ENCODE results near the gene PDE3B. TPM values are rescaled to one million over a fixed set of nuclear protein-coding genes. Genes with fewer than 3 reads are reported as not detected.
"Not testable (repeated sequence)": the region's sequence is repeated elsewhere in the genome, so short reads cannot be mapped to it uniquely, and the experiment has no call there.

Gene PDE3B
- total RNA-seq, 1 donor from 2014 or later, result 1.7 TPM

- DNase-seq (ENCODE audit: extremely low read depth, low read depth, low spot score), result no peak
These were observed 29.8 kb downstream of the PDE3B start for GRCh38 chr11:14673421-14673820.

- DNase-seq (ENCODE audit: extremely low read depth, low read depth, low spot score), result no peak
These were observed 30.3 kb downstream of the PDE3B start for GRCh38 chr11:14673824-14674405.

DNA sequence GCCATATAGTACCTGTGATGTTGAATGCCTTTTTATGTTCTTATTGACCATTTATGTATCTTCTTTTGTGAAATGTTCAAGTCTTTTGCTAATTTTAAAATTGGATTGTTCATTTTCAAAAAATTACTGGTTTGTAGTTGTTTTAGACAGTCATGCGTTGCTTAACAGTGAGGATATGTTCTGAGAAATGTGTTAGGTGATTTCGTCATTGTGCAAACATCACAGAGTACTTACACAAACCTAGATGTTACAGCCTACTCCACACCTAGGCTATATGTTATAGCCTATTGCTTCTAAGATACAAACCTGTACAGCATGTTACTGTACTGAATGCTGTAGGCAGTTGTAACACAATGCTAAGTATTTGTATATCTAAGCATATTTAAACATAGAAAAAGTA is 32.5 kb downstream of the PDE3B start:
- DNase-seq (ENCODE audit: extremely low read depth, low read depth, low spot score), result no peak

- DNase-seq (ENCODE audit: extremely low read depth, low read depth, low spot score), result no peak
These were observed 33.5 kb downstream of the PDE3B start for GRCh38 chr11:14677146-14677545.

DNA sequence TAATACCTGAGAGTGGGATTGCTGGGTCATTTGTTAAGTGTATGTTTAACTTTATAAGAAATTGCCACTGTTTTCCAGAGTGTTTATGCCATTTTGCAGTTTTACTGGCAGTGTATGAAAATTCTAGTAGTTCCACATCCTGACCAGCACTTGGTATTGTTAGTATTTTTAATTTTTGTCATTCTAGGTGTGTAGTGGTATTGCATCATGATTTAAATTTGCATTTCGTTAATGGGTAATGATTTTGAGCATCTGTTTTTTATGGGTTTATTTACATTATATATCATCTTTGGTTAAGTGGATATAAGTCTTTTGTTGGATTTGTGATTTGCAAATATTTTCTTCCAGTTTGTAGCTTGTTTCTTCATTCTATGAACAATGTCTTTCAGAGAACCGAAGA is 34.7 kb downstream of the PDE3B start:
- no peak for DNase-seq (ENCODE audit: extremely low read depth, low read depth, low spot score)

DNA sequence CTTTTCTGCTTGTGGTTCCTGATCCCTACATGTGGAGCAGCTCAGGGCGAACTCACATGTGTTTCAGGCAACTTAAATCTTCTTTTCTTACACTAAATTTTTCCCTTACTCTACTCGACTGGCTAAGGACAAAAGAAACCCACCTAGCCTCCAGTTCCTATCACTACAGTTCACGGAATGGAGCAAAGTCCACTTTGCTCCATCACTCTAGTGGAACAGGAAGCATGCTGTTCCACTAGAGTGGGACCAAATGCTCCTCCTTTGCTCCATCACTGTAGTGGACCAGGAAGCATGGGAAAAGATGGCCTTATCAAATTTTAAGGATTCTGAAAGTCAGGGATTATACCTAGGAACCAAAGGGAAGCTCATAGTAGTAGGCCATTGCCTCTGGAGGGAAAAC is 36.1 kb downstream of the PDE3B start:
- DNase-seq (ENCODE audit: extremely low read depth, low read depth, low spot score), result no peak

DNA sequence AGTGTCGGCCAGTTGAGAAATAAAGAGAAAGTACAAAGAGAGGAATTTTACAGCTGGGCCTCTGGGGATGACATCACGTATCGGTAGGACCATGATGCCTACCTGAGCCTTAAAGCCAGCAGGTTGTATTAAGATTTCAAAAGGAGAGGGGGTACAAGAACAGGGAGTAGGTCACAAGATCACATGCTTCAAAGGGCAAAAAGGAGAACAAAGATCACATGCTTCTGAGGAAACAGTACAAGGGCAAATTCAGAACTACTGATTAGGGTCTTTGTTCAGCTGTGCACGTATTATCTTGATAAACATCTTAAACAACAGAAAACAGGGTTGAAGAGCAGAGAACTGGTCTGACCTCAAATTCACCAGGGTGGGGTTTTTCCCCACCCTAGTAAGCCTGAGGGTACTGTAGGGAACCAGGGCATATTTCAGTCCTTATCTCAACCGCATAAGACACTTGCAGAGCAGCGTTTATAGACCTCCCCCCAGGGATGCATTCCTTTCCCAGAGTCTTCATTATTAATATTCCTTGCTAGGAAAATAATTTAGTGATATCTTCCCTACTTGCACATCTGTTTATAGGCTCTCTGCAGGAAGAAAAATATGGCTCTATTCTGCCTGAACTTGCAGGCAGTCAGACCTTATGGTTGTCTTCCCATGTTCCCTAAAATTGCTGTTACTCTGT is 40.8 kb downstream of the PDE3B start:
- DNase-seq (ENCODE audit: extremely low read depth, low read depth, low spot score), result not testable (repeated sequence)

DNA sequence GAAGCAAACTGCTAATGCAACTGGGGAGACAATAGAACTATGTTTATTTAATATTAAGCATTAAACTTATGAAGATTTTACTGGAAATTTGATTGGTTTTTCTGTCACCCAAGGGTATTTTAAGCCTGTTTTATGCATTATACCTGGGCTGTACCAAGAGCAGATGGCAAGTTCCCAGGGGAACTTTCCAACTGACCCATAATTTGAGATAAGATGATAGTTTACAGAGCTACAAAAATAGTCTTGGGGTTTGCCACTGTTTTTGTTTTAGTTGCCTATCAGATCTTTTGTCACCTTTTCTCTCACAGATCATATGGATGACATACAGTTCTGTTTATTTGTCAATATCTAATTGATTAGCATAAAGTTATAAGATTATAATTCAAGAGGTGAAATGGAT is 43.9 kb downstream of the PDE3B start:
- no peak for DNase-seq (ENCODE audit: extremely low read depth, low read depth, low spot score)

GRCh38 chr11:14687943-14688627 is 44.5 kb downstream of the PDE3B start:
- no peak for DNase-seq (ENCODE audit: extremely low read depth, low read depth, low spot score)

GRCh38 chr11:14695656-14696055 is 52.1 kb downstream of the PDE3B start:
- DNase-seq (ENCODE audit: extremely low read depth, low read depth, low spot score), result not testable (repeated sequence)

GRCh38 chr11:14698771-14699170 is 55.2 kb downstream of the PDE3B start:
- DNase-seq (ENCODE audit: extremely low read depth, low read depth, low spot score), result no peak

GRCh38 chr11:14700593-14700992 is 57.0 kb downstream of the PDE3B start:
- no peak for DNase-seq (ENCODE audit: extremely low read depth, low read depth, low spot score)

DNA sequence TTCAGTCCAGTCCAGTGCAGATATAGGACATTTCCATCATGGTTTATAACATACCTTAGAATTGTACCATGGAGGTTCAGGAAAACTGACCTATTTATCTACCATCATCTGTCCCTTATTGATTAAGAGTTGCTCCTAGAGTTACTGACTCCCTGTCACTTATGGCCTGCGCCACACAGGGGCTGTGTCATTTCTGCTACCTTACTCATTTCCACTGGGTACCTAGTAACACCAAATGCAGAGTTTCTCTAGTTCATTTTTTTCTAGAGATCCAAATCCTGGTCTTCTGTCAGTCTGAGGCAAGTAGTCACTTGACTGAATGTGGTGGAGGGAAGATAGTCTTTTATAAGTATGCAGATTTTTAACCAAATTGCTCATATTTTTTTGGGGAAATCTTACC is 59.2 kb downstream of the PDE3B start:
- no peak for DNase-seq (ENCODE audit: extremely low read depth, low read depth, low spot score)

DNA sequence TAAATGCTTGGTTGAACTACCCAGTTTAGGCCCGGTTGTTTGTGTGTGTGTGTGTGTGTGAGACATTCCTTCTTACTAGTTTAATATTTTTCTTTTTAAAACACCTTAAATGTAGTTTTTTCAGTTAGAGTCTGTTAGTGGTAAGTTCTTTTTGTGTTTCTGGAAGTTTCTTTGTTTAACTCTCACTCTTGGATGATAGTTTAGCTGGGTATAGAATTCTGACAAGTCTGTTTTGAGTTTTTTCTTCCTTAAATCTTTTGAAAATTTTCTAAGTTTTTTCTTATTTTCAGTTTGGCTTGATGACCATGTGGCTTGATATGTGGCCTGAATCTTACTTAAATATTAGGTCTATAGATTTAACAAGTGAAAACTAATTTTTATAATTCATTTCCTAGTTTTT is 60.1 kb downstream of the PDE3B start:
- DNase-seq (ENCODE audit: extremely low read depth, low read depth, low spot score), result no peak

DNA sequence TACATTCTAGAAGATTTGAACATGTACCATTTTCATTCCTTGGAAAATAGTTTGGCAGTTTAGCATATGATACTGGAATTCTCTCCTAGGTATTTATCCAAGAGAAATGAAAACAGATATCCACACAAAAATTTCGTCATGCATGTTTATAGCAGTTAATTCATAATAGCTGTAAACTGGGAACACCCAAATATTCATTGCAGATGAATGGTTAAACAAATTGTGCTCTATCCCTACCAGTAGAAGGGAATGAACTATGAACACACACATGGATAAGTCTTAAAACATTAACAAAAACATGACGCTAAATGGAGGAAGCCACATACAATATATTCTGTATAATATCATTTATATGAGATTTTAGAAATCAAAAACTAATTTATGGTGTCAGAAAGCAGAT is 61.5 kb downstream of the PDE3B start:
- no peak for DNase-seq (ENCODE audit: extremely low read depth, low read depth, low spot score)

DNA sequence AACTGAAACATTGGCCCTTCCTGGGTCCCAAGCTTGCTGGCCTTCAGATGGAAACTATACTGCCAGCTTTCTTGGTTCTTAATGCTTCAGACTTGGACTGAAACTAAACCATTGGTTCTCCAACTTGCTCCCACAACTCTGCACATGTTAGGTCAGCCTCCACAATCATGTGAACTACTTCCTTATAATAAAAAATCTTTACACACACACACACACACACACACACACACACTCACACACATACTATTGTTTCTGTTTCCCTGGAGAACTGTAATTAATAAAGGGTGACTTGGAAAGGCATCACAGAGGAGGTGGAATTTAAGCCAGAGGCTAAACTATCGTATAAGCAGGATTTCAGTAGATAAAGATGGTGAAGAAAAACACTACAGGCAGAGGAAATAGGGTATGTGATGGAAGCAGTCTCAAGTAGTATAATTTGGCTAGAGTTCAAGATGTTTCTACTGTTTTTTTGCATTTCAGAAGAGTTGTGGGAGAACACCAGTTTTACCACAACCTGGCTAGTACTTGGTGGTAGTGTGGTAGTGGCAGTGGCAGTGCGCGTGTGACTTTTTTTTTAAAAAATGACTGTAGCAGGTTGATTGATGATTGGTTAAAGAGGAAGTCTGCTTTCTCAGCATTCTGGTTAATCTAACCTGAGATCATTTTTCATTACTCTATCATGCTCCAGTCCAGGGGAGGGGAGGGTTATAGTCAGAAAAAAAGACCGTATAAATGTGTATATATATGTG is 70.1 kb downstream of the PDE3B start:
- DNase-seq (ENCODE audit: extremely low read depth, low read depth, low spot score), result no peak

GRCh38 chr11:14715669-14716068 is 72.1 kb downstream of the PDE3B start:
- not testable (repeated sequence) for DNase-seq (ENCODE audit: extremely low read depth, low read depth, low spot score)

GRCh38 chr11:14722496-14722895 is 78.9 kb downstream of the PDE3B start:
- DNase-seq (ENCODE audit: extremely low read depth, low read depth, low spot score), result no peak

DNA sequence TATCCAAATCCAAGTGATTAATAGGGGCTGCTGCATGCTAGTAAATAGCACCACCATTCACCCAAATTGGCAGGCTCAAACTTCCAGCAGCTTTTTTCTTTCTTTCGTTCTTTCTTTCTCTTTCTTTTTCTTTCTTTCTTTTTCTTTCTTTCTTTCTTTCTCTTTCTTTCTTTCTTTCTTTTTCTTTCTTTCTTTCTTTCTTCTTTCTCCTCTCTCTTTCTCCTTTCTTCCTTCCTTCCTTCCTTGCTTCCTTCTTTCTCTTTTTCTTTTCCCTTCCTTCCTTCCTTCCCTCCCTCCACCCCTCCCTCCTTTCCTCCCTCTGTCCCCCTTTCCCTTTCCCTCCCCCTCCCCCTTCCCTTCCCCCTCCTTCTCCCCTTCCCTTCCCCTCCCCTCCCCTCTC is 81.5 kb downstream of the PDE3B start:
- no peak for DNase-seq (ENCODE audit: extremely low read depth, low read depth, low spot score)

DNA sequence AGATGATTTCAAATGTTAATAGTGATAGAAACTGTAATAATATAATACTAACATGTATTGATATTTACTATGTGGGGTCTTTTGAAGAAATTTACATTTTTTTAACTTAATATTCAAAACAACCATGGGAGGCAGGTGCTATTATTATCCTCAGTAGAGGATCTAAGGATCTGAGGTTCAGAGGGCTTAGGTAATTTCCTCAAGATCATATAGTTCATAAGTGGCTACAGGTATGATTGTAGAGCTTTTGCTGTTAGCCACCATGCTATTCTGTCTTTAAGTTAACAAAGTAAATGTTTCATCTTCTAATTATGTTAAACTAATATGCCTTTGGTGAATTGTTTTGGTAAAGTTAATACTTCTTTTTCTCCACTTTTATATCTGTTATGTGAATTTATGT is 83.6 kb downstream of the PDE3B start:
- DNase-seq (ENCODE audit: extremely low read depth, low read depth, low spot score), result no peak

GRCh38 chr11:14727746-14728145 is 84.1 kb downstream of the PDE3B start:
- no peak for DNase-seq (ENCODE audit: extremely low read depth, low read depth, low spot score)

Measured in glomerular endothelial cell (primary cell).